Effector memory CD4-positive, alpha-beta T cell (primary cell): ENCODE measurements around the gene DRP2.

Experiments used
- DNase-seq, 3 donors: peaks; one replicate each; pipeline ENCODE4 v3.0.0-alpha.2; 2020
- H3K27ac ChIP-seq: 2 replicates; pipeline ENCODE4 v1.7.0; 2013; ENCODE audit warnings: mild to moderate bottlenecking, low read length, moderate library complexity; ENCODE audit not compliant: insufficient read depth, poor library complexity, severe bottlenecking
- H3K27me3 ChIP-seq: replicated peaks from 2 replicates; pipeline ENCODE4 v1.7.0; 2013; ENCODE audit warnings: mild to moderate bottlenecking, low read length; ENCODE audit not compliant: insufficient read depth, control insufficient read depth, poor library complexity, severe bottlenecking
- H3K36me3 ChIP-seq: 2 replicates; pipeline ENCODE4 v1.7.0; 2013; ENCODE audit warnings: mild to moderate bottlenecking, low read length, moderate library complexity; ENCODE audit not compliant: control insufficient read depth, insufficient read depth
- H3K4me1 ChIP-seq: 2 replicates; pipeline ENCODE4 v1.7.0; 2013; ENCODE audit warnings: low read length, mild to moderate bottlenecking; ENCODE audit not compliant: control insufficient read depth, insufficient read depth, poor library complexity, severe bottlenecking
- H3K4me3 ChIP-seq: 2 replicates; pipeline ENCODE4 v1.7.0; 2013; ENCODE audit warnings: low read length, low read depth, mild to moderate bottlenecking; ENCODE audit not compliant: insufficient read depth, poor library complexity, severe bottlenecking
- H3K9me3 ChIP-seq: 2 replicates; pipeline ENCODE4 v1.7.0; 2013; ENCODE audit warnings: mild to moderate bottlenecking, low read length, moderate library complexity; ENCODE audit not compliant: control insufficient read depth

DRP2 gene

DNA sequence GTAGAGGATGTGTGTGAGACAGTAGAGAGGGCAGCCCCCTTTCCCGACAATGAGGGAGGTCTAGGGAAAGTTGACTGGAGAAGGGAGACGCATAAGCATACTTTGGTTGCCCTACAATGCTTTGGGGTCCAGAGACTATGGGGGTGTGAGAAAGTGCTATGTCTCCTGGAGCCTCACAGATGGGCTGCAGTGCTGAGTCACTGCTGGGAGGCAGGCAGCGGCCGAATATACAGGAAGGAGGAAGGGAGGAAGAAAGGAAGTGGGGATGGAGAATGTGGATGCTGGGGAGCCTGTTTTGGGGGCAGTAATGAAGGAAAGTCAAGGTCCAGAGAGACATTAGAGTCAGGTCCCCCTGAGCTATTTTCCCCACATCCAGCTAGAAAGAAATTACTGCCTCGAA, 12.7 kb downstream of the DRP2 start:
- H3K9me3 ChIP-seq, result no peaks in the 10 kb centered on the region
- no peak overlapping the region for H3K4me3 ChIP-seq
- H3K4me1 ChIP-seq, result no peaks in the 10 kb centered on the region
- no peaks in the 10 kb centered on the region for H3K27me3 ChIP-seq
- H3K27ac ChIP-seq, result no peak overlapping the region
- no peaks in the 10 kb centered on the region for H3K36me3 ChIP-seq
- DNase-seq, result no peak

DNA sequence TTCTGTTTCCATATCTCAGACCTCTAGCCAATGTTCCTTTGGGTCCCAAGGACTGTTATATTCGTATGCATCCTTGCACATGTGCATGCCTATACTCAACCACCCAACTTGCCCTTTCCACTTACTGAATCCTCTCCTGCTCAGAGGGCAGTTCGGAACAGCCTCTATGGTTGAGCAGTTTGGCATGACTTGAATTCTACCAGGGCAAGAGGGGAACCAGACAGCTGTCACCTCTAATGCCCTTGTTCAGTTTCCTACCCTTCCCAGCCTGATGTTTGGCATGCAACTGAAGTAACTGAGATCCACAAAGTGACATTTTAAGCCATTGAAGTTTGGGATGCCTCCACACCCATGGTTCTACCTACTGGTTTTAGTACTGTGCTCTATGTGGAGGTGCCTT, 17.5 kb downstream of the DRP2 start:
- no peak overlapping the region for H3K4me3 ChIP-seq
- no peaks in the 10 kb centered on the region for H3K36me3 ChIP-seq
- H3K4me1 ChIP-seq, result no peaks in the 10 kb centered on the region
- H3K27ac ChIP-seq, result no peak overlapping the region
- no peak for DNase-seq
- no peaks in the 10 kb centered on the region for H3K9me3 ChIP-seq
- H3K27me3 ChIP-seq, result no peaks in the 10 kb centered on the region

DNA sequence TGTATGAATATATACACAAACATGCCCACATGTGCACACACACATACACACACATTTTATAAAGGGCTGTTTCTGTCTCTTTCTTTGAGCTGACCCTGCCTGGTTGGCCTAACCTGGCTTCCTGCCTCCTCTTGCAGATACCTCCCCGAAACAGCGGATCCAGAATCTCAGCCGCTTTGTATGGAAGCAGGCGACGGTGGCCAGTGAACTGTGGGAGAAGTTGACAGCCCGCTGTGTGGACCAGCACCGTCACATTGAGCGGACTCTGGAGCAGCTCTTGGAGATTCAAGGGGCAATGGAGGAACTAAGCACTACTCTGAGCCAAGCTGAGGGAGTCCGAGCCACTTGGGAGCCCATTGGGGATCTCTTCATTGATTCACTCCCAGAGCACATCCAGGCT, 21.9 kb downstream of the DRP2 start:
- H3K27ac ChIP-seq, result no peak overlapping the region
- no peak overlapping the region for H3K4me3 ChIP-seq
- no peaks in the 10 kb centered on the region for H3K4me1 ChIP-seq
- no peak for DNase-seq
- no peaks in the 10 kb centered on the region for H3K36me3 ChIP-seq
- no peaks in the 10 kb centered on the region for H3K9me3 ChIP-seq
- no peaks in the 10 kb centered on the region for H3K27me3 ChIP-seq

DNA sequence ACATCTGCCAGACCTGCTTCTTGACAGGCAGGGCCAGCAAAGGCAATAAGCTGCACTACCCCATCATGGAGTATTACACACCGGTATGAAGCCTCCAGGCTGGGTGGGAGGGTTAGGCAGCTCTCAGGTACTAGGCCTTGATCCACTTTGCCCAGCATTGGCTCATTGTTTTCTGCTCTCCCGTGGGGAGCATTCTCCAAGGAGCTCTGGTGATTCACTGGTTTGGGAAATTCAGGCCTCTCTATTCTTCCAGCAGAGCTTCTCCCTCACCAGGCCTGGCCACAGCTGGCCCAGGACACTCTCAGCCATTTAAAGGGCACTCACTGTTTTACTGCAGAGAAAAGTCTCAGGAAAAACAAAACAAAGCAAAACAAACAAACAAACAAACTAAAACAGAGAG, 33.0 kb downstream of the DRP2 start:
- Histone ChIP-seq H3K27me3 (no peaks in the 10 kb centered on the region), H3K9me3 (no peaks in the 10 kb centered on the region), H3K4me3 (no peak overlapping the region), H3K27ac (no peak overlapping the region), H3K4me1 (no peaks in the 10 kb centered on the region), H3K36me3 (no peaks in the 10 kb centered on the region)
- DNase-seq, result no peak

DNA sequence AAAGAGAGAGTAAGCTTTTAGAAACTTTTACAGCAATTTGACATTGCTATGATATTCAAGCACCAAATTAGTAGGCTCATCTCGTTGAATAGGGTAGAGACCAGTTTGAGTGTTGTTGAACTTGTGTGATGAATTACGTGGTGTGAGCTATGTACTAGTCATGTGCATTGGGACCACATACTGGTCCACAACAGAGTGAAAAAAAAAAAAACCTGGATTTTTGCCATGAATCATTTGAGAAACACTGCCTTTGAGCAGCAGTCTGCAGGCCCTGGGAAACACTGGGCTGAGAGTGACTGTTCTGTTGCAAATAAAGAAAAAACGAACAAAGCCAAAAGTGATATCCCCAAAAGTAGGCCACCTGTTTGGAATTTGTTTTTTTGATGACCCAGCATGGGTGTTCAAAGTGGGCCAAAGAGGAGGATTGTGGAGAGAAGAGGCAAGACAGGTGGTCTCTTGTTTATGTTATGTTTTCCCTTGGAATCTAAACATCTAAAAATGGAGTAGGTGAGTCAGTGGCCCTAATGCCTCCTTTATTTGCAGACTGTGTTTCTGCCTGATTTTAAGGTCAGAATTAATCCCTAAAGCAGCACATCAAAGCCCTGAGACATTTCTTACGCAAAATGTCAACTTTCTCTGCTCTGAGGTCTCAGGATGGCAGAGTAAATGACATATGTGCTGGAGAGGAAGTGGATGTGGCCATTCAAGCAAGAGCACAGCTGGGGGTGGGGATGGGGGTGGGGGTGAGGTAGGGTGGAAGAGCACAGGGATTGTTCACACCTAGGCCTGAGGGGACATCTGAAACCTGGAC, 38.1 kb downstream of the DRP2 start:
- Histone ChIP-seq H3K27ac (no peak overlapping the region), H3K27me3 (no peaks in the 10 kb centered on the region), H3K4me1 (no peaks in the 10 kb centered on the region), H3K36me3 (no peaks in the 10 kb centered on the region), H3K4me3 (no peak overlapping the region), H3K9me3 (no peaks in the 10 kb centered on the region)
- DNase-seq, result no peak

DNA sequence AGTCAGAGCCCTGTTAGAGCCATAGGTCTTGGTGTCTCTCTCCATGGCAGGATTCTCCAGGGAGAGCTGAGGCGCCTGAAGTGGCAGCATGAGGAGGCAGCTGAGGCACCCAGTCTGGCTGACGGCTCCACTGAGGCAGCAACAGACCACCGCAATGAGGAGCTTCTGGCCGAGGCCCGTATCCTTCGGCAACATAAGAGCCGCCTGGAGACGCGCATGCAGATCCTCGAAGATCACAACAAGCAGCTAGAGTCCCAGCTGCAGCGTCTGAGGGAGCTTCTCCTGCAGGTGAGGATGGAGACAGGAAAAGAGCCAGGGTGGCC, 38.6 kb downstream of the DRP2 start:
- Histone ChIP-seq H3K27ac (no peak overlapping the region), H3K9me3 (no peaks in the 10 kb centered on the region), H3K4me1 (no peaks in the 10 kb centered on the region), H3K27me3 (no peaks in the 10 kb centered on the region), H3K4me3 (no peak overlapping the region), H3K36me3 (no peaks in the 10 kb centered on the region)
- DNase-seq, result no peak

DNA sequence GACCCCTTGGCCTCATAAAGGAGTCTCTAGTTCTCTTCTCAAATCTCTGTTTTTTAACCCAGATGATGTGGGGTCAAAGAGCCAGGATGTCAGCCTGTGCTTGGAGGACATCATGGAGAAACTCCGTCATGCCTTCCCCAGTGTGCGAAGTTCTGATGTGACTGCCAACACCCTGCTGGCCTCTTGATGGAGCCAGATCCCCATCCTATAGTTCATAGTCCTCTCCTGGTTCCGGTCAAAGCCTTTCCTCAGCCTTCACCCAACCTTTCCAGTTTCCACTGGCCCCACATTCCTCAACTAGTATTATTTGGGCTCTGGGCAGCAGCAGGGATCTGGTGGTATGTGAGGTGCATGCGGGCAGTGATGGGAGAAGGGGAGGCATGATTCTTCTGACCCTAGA, 40.8 kb downstream of the DRP2 start:
- no peaks in the 10 kb centered on the region for H3K4me1 ChIP-seq
- no peak overlapping the region for H3K27ac ChIP-seq
- H3K4me3 ChIP-seq, result no peak overlapping the region
- no peaks in the 10 kb centered on the region for H3K9me3 ChIP-seq
- no peaks in the 10 kb centered on the region for H3K27me3 ChIP-seq
- H3K36me3 ChIP-seq, result no peaks in the 10 kb centered on the region
- DNase-seq, result no peak

DNA sequence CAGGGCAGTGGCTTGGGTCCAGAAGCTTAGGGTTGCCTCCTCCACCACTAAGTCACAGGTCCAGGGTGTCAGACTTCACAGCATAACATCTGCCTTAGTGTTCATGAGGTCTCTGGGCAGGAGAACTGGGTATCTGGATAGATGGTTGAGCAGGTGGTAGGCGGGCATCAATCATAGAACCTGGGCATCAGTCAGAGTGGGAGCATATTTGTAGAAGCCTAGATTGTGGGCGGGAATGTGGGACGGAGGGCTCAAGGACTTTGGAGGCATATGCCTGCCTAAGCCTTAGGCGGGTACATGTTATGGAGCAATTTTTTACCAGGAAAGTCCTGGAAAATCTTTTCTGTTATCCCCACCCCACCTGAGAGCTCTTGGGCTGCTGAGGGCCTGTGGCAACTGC, 43.0 kb downstream of the DRP2 start:
- Histone ChIP-seq H3K36me3 (no peaks in the 10 kb centered on the region), H3K4me1 (no peaks in the 10 kb centered on the region), H3K4me3 (no peak overlapping the region), H3K9me3 (no peaks in the 10 kb centered on the region), H3K27ac (no peak overlapping the region), H3K27me3 (no peaks in the 10 kb centered on the region)
- no peak for DNase-seq

DNA sequence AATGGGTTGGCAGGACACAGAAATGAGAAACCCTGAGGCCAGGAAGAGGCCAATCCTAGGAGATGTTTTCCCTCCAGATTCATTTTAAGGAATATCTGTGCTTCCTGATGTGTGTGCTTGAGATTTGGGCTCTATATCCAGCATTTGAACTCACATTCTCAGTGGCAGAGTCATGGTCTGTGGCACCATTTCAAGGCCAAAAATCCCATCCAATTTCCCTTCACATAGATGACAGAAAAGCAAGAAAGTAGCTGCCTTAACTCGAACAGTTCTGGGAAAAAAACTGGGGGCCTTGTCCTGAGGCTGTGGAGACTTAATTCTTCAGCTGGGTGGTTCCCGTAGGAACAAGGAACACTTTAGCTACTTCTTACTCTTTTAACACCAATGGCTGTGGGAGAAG, 44.2 kb downstream of the DRP2 start:
- DNase-seq, result no peak
- no peaks in the 10 kb centered on the region for H3K27me3 ChIP-seq
- no peaks in the 10 kb centered on the region for H3K4me1 ChIP-seq
- H3K4me3 ChIP-seq, result no peak overlapping the region
- no peaks in the 10 kb centered on the region for H3K36me3 ChIP-seq
- no peaks in the 10 kb centered on the region for H3K9me3 ChIP-seq
- H3K27ac ChIP-seq, result no peak overlapping the region

DNA sequence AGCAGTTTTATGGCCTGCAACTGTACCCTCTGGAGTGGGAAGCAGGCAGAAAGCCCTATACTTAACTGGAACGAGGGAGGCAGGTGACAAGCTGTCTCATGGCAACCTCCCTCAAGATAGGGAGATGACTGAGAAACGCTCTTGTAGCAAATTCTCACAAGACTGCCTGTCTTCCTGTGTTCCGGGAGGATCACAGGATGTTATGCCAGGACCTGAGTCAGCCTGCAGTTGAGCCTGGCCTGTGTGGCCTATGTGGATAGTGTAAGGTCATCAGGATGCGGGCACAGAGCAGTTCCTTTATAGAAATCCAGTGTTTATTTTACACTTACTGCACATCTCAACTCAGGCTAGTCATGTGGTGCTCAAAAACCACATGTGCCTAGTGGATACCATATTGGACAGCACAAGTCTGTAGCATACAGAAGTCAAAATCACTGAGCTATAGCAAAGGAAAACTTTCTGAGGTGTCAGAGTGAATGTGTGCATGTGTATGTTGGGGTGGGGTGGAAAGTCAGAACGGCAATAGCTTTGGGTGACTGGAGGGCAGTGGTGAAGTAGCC, 46.4 kb downstream of the DRP2 start:
- DNase-seq, result no peak
- no peaks in the 10 kb centered on the region for H3K4me1 ChIP-seq
- H3K27ac ChIP-seq, result no peak overlapping the region
- no peaks in the 10 kb centered on the region for H3K9me3 ChIP-seq
- H3K27me3 ChIP-seq, result no peaks in the 10 kb centered on the region
- H3K4me3 ChIP-seq, result no peak overlapping the region
- H3K36me3 ChIP-seq, result no peaks in the 10 kb centered on the region
